ENCODE results near the gene ZNF665. TPM values are rescaled to one million over a fixed set of nuclear protein-coding genes. Genes with fewer than 3 reads are reported as not detected.

Gene ZNF665
- total and polyA plus RNA-seq, 8 donors = 3.6 to 15.4 (median 10.1) TPM

DNA sequence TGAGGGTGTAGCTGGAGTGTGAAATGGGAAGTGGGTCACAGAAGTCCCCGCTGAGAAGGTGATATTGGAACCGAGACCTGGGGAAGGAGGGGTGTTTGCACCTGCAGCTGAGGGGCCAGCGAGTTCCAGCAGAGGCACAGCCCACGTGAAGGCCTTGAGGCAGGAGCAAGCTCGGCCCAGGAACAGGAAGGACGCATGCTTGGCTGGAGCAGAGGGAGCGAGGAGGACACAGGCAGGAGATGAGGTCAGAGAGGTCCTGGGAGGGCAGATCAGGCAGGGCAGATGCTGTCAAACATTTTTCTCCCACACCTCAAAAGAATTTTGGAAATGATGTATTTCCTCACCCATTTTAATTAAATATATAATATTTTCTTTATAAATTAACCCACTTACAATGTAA is 69.8 kb downstream of the ZNF665 start:
- ATAC-seq = no peak
- Histone ChIP-seq H3K36me3 (no peaks in the 10 kb centered on the region), H3K4me1 (no peaks in the 10 kb centered on the region), H3K4me3 (no peak overlapping the region), H3K9me3 (peaks cover 0 to 43% of the 10 kb centered on the region in 2 donors), H3K27me3 (no peaks in the 10 kb centered on the region), H3K27ac (no peak overlapping the region)
- no peak for DNase-seq
- intact Hi-C loops (cut with DNase I) = no loop called here
- no peak for TF ChIP-seq CTCF (IDR thresholded peaks at IDR 0.05)

Other genes starting within 250 kb of the ZNF665 start
- 10 to 100 TPM; 10.9 to 12.2 TPM for gene ZNF816, start 230.5 kb downstream of the ZNF665 start, total RNA-seq
- gene ZNF816, start 230.5 kb downstream of the ZNF665 start, polyA plus RNA-seq (ENCODE audit: insufficient read length in 6 of 6) = 10 to 100 TPM; 16.9 to 23.3 (median 18.4) TPM
- not detected for gene ERVV-1, start 179.4 kb downstream of the ZNF665 start, total RNA-seq
- under 1 TPM in 4 of 6 donors, not detected in 2; 0.06 to 0.11 (median 0.06) TPM for gene ERVV-1, start 179.4 kb downstream of the ZNF665 start, polyA plus RNA-seq (ENCODE audit: insufficient read length in 6 of 6)
- not detected for gene ERVV-2, start 148.6 kb downstream of the ZNF665 start, total RNA-seq
- gene ERVV-2, start 148.6 kb downstream of the ZNF665 start, polyA plus RNA-seq (ENCODE audit: insufficient read length in 6 of 6) = not detected
- 10 to 100 TPM; 23.2 to 25.4 TPM for gene ZNF160, start 89.9 kb downstream of the ZNF665 start, total RNA-seq
- 10 to 100 TPM; 43.1 to 78.0 (median 63.8) TPM for gene ZNF160, start 89.9 kb downstream of the ZNF665 start, polyA plus RNA-seq (ENCODE audit: insufficient read length in 6 of 6)
- gene ZNF415, start 60.4 kb downstream of the ZNF665 start, total RNA-seq = 1 to 10 TPM; 7.2 to 8.4 TPM
- 10 to 100 TPM; 18.0 to 24.8 (median 24.0) TPM for gene ZNF415, start 60.4 kb downstream of the ZNF665 start, polyA plus RNA-seq (ENCODE audit: insufficient read length in 6 of 6)
- 10 to 100 TPM; 11.9 to 13.5 TPM for gene ZNF347, start 34.3 kb downstream of the ZNF665 start, total RNA-seq
- 10 to 100 TPM; 14.2 to 19.6 (median 16.0) TPM for gene ZNF347, start 34.3 kb downstream of the ZNF665 start, polyA plus RNA-seq (ENCODE audit: insufficient read length in 6 of 6)
- 10 to 100 TPM; 13.8 to 16.9 TPM for gene ZNF677, start 61.5 kb upstream of the ZNF665 start, total RNA-seq
- gene ZNF677, start 61.5 kb upstream of the ZNF665 start, polyA plus RNA-seq (ENCODE audit: insufficient read length in 6 of 6) = 10 to 100 TPM; 49.7 to 58.3 (median 55.8) TPM
- not detected for gene VN1R2, start 64.9 kb upstream of the ZNF665 start, total RNA-seq
- not detected for gene VN1R2, start 64.9 kb upstream of the ZNF665 start, polyA plus RNA-seq (ENCODE audit: insufficient read length in 6 of 6)
- gene VN1R4, start 74.4 kb upstream of the ZNF665 start, total RNA-seq = not detected
- gene VN1R4, start 74.4 kb upstream of the ZNF665 start, polyA plus RNA-seq (ENCODE audit: insufficient read length in 6 of 6) = not detected
- 1 to 10 TPM; 7.0 to 7.4 TPM for gene ZNF845, start 140.4 kb upstream of the ZNF665 start, total RNA-seq
- 10 to 100 TPM in 2 of 6 donors, 1 to 10 TPM in 4; 7.5 to 10.3 (median 9.5) TPM for gene ZNF845, start 140.4 kb upstream of the ZNF665 start, polyA plus RNA-seq (ENCODE audit: insufficient read length in 6 of 6)
- 10 to 100 TPM; 11.7 to 12.3 TPM for gene ZNF525, start 172.3 kb upstream of the ZNF665 start, total RNA-seq
- gene ZNF525, start 172.3 kb upstream of the ZNF665 start, polyA plus RNA-seq (ENCODE audit: insufficient read length in 6 of 6) = 10 to 100 TPM; 11.4 to 16.0 (median 14.7) TPM
- 10 to 100 TPM; 10.3 to 10.4 TPM for gene ZNF765, start 201.8 kb upstream of the ZNF665 start, total RNA-seq
- gene ZNF765, start 201.8 kb upstream of the ZNF665 start, polyA plus RNA-seq (ENCODE audit: insufficient read length in 6 of 6) = 10 to 100 TPM; 12.5 to 16.6 (median 13.7) TPM
- gene ZNF761, start 238.6 kb upstream of the ZNF665 start, total RNA-seq = 10 to 100 TPM in 1 of 2 donors, 1 to 10 TPM in 1; 9.1 to 10.1 TPM
- 10 to 100 TPM; 19.5 to 24.2 (median 21.8) TPM for gene ZNF761, start 238.6 kb upstream of the ZNF665 start, polyA plus RNA-seq (ENCODE audit: insufficient read length in 6 of 6)

All from left lung (tissue), 10 donors.